Dermis lymphatic vessel endothelial cell (primary cell): ENCODE measurements around the gene GDA. TPM values are rescaled to one million over a fixed set of nuclear protein-coding genes. Genes with fewer than 3 reads are reported as not detected.

Source experiments
- total RNA-seq: library from RNA; depleted of rRNA; stranded (reverse); fragments of >200 nt; gene quantifications from 2 replicates; pipeline ENCODE4 v1.2.1, GENCODE V29; 2014

GDA gene
- total RNA-seq, result 0.11 TPM in 1 of 2 replicates, not detected in the other

GRCh38 chr9:72149231-72149975 is at the start of gene GDA:
Gene GDA (plus strand): TSS chr9:72149440. CDS start chr9:72149560, 120 bp downstream.

Other genes starting within 250 kb of the GDA start
- gene ABHD17B, start 238.2 kb upstream of the GDA start, total RNA-seq, result 129 and 130 TPM in 2 replicates
- 16.7 and 21.9 TPM in 2 replicates for gene C9orf85, start 237.8 kb upstream of the GDA start, total RNA-seq
- gene C9orf57, start 88.8 kb upstream of the GDA start, total RNA-seq, result not detected in 2 replicates
- 79.9 and 89.1 TPM in 2 replicates for gene ZFAND5, start 215.8 kb downstream of the GDA start, total RNA-seq